ENCODE data around the gene TRMT10C.
A peak's percentile ranks its signal among the peaks of the same experiment; 100 is the strongest.
"Not testable (repeated sequence)": the region's sequence is repeated elsewhere in the genome, so short reads cannot be mapped to it uniquely, and the experiment has no call there.

TRMT10C gene

DNA sequence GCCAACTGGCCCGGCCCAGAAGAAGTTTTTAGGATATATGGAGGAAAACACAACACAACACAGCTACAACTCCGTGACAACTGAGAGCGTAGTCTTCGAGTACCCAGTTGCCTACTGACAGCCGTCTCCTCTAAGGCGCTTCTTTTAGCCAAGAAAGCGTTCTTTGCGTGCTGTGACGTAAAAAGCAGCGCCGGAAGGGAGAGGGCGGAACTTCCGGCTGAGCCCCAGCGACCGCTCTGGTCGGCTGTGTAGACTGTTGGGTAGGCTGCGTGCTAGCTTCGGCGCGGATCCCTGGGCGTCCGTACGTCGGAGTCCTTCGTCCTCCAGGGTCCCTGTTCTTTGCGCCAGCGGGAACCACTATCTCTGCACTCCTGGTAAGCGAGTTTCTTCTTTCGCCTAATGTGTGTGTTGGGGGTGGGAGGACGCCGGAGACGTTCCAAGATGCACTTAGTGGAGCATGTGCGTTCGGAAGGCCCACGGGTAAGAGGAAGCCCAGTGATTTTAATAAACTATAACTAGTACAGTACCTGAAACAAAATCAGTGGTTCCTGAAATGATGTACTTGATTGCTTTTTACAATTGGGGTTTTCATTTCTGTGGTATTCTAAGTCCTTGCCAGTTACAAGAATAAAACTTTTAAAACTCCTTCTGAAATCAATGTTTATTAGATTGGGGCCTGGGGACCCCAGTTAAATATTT, at the start of gene TRMT10C:
Gene TRMT10C, plus strand, starts transcription at position 239 of the 699 bp plus-strand sequence. CDS start 2,914 bp downstream, outside the sequence.
- DNase-seq (ENCODE audit: low read depth in 4 of 4, low spot score in 1 of 4) = peak; percentile 75 to 88 (median 80)

DNA sequence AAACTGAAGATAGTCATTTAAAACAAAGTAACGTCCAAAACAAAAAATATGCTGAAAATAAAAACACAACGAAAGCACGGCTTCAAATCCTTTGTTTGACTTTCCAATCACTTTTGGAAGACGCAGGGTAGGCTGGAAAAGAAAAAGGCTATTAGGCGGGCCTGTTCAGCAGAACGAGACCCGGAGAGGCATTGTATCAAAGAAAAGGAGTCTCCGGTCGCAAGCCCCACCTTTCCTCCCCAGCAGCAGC, 49.3 kb upstream of the TRMT10C start:
- no peak for DNase-seq (ENCODE audit: low read depth in 4 of 4, low spot score in 1 of 4)

DNA sequence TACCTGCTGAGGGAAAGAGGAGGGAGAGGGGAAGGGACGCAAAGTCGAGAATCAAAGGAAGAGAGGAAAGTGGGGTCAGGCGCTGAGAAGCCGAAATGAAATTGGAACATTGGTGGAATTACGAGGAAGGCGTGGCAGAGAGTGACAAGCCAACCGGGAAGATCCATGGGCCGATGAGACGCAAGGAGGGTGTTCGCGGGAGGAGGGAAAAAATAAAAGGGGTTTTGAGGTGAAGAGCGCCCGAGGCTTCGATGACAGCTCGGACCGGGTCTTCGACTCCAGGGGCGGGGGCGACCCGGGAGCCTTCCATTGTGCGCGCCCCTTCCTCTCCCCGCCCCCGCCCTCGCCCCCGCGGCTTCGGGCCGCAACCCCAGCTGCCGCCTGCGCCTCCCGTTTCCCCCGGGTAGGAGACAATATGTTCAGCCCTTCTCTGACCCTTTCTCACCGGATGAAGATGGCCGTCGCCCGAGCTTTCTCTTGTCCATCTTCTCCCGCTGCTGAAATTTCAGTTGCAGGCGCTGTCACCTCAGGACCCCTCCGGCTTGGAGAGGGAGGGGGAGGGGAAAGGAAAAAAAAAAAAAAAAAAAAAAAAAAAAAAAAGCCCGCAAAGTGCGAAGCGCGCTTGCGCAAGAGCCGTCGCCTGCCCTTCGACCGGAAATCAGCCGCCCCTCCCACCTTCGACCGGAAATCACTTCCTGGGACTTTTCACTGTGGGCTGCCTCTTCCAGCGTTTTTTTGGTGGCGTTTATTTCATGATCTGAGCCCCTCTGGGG, 48.8 kb upstream of the TRMT10C start, which contains the start of gene SENP7:
Gene SENP7, minus strand, starts transcription at position 567 of the 773 bp plus-strand sequence. Its CDS starts 82 bp downstream, at position 485.
- DNase-seq (ENCODE audit: low read depth in 4 of 4, low spot score in 1 of 4) = peak; percentile 49 to 68 (median 56)

DNA sequence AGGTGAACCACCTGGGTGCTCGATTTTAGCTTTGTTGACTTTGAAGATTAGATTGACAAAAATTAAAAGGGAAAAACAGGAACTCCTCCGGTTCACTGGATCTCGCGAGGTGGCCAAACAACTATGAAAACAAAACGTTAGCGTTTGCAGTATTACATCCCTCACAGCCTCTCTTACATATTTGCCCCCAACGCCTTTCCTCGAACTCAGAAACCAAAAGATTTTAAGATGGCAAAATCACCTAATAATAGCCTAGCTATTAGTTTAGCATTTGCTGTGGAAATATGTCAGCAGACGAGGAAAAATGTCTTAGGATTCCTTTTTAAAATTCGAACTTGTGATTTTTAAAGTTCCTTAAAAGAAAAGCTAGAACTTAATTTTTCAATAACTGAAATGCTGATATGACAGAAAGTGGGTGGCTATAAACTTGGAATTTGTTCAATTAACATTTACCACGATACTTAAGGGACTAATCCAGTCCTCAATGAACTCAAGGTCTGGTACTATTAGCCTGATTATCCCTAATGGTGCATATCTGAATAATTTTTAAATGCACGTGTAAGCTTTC, 48.2 kb upstream of the TRMT10C start:
- no peak for DNase-seq (ENCODE audit: low read depth in 4 of 4, low spot score in 1 of 4)

DNA sequence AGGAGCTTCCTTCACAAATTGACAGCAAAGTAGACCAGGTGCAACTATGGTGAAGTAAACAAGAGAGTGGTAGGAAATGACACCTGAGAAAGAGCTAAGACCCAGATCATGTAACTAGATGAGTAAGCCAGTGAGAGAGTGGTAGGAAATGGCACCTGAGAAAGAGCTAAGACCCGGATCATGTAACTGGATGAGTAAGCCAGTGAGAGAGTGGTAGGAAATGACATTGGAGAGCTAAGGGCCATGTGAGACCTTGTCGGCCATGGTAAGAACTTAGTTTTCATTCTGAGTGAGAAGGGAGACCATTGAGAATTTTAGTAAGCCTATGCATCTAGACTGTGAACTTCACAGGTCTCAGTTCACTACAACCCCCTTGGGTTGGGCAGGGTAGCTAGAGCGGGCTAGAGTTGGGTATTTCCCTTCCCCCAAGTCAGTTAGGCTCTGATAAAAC, 43.2 kb upstream of the TRMT10C start:
- peak in 2 of 4 experiments; percentile 7 to 26 for DNase-seq (ENCODE audit: low read depth in 4 of 4, low spot score in 1 of 4)

DNA sequence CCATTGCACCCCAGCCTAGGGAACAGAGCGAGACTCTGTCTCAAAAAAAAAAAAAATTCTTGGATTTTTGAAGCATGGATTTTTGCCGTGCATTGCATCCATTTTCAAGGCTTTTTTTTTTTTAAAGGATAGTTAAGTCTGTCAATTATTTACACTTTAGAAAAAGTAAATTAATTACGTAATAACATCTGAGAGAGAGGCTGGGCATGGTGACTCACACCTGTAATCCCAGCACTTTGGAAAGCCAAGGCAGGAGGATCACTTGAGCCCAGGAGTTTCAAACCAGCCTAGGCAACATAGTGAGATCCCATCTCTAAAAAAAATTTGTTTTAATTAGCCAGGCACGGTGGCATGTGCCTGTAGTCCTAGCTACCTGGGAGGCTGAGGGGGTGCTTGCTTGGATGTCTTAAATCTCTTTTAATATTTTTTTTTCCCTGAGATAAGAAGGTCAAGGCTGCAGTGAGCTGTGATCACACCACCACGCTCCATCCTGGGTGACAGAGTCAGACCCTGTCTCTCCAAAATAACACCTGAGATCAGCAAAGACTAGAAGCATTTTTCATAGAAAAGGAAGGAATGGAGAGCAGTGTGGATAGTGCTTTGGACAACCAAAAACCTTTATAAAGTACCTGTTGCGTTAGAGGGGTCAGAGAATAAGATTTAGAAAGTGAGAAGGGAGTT, 41.8 kb upstream of the TRMT10C start:
- DNase-seq (ENCODE audit: low read depth in 4 of 4, low spot score in 1 of 4) = no peak

DNA sequence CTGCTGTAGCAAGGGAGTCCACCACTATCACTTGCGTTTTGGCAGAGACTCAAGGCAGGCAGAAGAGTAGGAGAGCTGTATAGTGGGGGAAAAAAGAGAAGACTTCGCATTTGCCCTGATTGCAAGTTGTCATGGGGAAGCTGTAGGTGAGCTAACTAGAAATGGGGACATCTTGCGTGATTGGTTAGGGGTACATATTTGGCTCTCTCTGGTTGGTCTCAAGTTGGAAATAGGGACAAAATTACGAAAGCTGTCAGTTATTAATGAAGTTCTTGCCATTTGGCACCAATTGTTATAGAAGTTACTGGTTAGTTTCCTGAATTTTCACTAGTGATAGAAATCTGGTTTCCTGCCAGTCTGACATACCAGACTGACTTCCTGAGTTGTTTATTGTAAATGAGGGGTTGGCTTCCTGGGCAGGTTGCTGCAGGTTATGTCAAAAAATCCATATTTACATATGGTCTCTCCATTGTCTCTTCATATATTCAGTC, 40.4 kb upstream of the TRMT10C start:
- DNase-seq (ENCODE audit: low read depth in 4 of 4, low spot score in 1 of 4) = no peak

DNA sequence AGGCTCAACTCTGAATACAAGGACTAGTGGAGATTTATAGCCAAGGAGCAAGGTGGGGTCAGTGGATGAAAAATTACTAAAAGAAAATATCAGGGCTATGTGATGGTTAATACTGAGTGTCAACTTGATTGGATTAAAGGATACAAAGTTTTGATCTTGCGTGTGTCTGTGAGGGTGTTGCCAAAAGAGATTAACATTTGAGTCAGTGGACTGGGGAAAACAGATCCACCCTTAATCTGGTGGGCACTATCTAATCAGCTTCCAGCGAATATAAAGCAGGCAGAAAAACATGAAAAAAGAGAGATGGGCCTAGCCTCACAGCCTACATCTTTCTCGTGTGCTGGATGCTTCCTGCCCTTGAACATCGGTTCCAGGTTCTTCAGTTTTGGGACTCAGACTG, 34.2 kb upstream of the TRMT10C start:
- no peak for DNase-seq (ENCODE audit: low read depth in 4 of 4, low spot score in 1 of 4)

DNA sequence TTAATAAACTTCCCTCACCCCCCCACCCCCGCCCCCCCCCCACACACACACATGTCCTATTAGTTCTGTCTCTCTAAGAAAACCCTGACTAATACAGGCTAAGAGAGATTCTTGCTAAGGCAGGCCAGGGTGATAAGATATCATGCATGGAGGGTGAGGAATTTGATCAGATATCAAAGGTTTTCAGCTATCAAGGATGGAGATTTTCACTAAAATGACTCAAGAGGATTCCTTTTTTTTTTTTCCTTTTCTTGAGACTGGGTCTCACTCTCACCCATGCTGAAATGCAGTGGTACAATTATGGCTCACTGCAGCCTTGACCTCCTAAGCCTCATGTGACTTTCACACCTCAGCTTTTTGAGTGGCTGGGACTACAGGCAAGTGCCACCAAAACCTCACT, 33.8 kb upstream of the TRMT10C start:
- DNase-seq (ENCODE audit: low read depth in 4 of 4, low spot score in 1 of 4) = no peak

DNA sequence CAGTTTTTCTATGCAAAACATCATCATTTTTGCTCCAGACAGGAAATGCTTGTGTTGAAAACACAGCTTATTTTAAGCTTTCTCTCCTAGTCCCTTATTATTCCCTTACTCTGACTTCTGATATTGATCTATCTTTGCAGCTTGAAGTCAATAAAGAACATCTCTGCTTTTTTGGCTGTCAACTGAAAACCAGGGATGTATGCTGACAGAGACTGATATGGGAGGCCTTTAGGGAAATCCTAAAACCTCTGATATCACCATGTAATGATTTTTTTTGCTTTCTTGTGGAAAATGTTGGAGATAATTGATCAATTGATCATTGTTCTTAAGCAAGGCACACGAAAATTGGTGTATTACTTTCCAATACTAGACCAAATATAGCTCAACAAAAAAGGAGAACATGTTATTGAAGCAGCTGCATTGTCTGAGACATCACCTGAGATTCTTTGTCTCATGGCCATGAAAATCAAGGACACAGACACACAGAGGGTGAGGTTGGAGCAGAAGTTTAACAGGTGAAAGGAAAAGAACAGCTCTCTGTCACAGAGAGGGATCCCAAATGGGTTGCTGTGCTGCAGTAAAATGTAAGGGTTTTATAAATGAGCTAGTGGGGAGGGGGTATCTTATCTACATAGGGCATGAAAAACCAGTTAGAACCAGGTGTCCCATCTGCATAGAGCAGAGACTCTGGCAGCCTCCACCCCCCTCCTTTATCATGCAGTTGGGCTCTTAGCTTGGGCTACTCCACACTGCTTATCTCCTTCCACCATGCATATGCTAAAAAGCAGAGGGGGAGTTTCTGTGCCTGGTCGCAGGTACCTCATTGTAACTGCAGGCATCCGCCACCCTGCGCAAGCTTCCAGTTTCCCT, 31.6 kb upstream of the TRMT10C start:
- no peak for DNase-seq (ENCODE audit: low read depth in 4 of 4, low spot score in 1 of 4)

DNA sequence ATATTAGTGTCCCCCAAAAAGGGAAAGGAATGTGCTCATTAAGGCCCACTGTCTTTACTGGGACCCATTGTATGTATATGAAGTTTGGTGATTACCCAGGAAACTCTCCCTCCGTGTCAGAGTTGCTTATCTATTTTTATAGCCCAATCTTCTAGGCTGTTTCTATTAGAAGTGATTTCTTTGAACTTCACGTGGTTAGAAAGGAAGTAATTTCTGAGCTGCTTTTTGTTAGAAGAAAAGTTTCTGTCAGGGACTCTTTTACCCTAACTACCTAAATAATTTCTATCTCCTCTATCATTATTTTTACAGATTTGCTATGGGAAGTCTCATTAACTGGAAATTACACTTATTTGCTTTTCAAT, 31.0 kb upstream of the TRMT10C start:
- DNase-seq (ENCODE audit: low read depth in 4 of 4, low spot score in 1 of 4) = no peak

DNA sequence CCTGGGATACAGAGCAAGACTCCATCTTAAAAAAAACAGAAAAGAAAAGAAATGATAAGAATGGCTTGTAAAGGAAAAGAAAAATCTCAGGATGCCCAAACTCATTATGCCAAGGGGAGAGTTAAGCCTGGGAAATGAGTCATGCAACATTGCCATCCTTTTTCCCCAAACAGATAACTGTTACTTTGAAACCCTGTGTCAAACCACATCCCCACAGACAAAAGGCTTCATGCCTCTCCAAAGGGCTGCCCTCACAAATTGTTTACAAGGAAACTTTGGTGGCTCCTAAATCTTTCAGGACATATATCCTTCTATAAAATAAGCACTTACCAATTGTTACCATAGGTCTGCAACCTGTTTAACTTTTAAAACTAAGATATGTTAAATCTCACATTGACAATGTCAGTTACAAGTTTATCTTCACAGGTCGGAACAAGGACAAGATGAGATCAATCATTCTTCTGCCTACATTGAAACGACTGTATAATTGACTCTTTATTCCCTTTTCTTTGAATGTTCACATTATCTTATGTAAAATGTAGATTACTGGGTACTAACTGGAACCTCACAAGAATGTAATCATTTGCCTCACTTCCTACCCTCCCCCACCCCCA, 30.1 kb upstream of the TRMT10C start:
- DNase-seq (ENCODE audit: low read depth in 4 of 4, low spot score in 1 of 4) = no peak

DNA sequence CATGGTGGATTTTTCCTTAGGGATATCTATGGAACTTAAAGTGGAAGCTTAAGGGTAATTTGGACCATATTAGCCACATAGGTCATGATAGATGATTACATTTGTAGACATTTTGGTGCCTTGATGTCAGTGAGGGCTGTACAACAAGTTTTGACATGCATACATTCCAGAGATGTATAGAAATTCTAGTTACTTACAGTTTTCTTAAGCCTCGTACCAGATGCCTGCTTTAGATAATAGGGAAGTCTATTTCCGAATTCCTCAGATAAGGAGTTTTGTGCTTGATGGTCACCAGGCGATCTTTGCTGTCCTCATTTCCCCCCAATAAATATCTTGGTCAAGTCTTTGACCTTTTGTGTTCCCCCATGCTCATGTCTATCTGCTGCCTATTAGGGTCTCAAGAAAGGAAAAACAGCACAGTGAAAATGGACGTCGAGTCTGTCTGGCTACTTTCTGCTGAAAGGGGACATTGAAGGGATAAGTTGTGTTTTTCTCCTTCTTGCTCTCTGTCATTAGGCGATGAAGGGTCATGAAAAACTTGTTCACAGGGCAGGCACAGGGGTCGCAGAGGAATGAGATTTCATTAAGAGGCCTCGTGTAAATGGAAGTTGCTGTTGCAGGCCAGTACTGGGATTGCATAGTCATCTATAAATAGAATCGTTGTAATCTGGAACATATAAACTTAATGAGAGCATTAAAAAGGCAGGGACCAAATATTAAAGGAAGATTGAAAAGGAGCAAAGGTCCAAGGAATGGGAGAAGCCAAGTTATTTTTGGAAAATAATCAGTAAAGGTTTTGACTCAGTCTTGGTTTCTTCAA, 28.7 kb upstream of the TRMT10C start:
- no peak for DNase-seq (ENCODE audit: low read depth in 4 of 4, low spot score in 1 of 4)

DNA sequence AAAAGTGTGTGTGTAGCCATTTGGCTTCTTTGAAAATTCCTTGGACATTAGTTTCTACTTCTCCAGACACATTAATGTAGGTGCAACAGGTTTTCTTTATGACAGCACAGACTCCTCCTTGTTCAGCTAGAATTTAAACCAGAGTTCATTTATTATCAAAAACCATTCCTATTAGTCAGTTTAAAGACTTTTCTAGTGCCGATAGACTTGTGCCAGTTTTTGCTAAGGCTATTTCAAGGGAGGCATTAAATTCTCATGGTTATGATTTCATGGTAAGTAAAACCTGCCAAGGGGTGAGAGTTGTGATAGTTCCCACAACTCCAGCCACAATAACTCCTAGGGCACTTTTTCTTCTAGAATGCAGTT, 28.1 kb upstream of the TRMT10C start:
- no peak for DNase-seq (ENCODE audit: low read depth in 4 of 4, low spot score in 1 of 4)

DNA sequence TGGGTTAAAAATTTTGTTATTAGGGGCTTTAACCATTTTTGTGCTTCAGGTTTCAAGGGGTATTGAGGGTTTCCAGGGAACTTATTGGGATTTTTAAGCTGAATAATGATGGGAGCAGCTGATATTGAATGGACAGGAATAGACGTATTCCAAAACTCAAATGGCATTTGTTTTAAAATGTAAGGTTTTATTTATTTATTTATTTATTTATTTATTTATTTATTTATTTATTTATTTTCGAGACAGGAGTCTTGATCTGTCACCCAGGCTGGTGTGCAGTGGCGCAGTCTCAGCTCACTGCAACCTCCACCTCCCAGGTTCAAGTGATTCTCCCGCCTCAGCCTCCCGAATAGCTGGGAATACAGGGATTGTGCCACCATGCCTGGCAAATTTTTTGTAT, 26.4 kb upstream of the TRMT10C start:
- no peak for DNase-seq (ENCODE audit: low read depth in 4 of 4, low spot score in 1 of 4)

DNA sequence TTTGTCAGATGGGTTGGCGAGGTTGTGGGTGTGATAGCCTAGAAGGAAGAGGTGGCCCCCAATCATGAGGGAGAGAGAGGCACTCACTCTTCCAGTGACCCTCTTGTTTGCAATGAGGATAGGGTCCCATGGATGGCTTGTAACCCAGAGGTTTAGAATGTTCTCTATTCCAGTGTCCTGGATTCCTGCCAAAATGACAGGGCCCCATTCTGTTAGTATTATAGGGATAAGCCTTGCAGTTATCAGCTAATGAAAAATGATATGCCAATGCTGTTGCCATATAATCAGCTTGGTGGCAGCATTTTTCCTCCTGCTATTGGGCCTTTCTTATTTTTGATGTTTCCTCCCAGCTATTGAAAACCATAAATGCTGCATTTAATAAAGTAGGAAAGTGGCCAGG, 25.4 kb upstream of the TRMT10C start:
- no peak for DNase-seq (ENCODE audit: low read depth in 4 of 4, low spot score in 1 of 4)

DNA sequence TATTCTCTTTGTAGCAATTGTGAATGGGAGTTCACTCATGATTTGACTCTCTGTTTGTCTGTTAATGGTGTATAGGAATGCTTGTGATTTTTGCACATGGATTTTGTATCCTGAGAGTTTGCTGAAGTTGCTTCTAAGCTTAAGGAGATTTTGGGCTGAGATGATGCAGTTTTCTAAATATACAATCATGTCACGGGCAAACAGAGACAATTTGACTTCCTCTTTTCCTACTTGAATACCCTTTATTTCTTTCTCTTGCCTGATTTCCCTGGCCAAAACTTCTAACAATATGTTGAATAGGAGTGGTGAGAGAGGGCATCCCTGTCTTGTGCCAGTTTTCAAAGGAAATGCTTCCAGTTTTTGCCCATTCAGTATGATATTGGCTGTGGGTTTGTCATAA, 24.7 kb upstream of the TRMT10C start:
- not testable (repeated sequence) for DNase-seq (ENCODE audit: low read depth in 4 of 4, low spot score in 1 of 4)

DNA sequence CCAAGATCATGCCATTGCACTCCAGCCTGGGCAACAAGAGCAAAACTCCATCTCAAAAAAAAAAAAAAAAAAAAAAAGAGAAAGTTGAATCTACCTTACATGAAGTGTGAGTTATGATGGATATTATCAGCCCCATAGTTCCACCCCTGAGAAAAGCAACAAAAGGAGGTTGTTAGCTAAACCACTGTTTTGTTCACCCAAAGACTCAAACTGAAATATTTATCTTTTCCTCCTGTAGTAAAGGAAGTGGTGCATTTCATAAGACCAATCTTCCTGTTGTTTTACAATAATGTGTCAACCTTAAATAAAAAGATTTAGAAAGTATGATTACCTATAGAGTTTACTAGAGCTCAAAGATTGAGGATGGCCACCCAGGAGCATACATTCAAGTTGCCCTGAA, 18.7 kb upstream of the TRMT10C start:
- DNase-seq (ENCODE audit: low read depth in 4 of 4, low spot score in 1 of 4) = no peak

DNA sequence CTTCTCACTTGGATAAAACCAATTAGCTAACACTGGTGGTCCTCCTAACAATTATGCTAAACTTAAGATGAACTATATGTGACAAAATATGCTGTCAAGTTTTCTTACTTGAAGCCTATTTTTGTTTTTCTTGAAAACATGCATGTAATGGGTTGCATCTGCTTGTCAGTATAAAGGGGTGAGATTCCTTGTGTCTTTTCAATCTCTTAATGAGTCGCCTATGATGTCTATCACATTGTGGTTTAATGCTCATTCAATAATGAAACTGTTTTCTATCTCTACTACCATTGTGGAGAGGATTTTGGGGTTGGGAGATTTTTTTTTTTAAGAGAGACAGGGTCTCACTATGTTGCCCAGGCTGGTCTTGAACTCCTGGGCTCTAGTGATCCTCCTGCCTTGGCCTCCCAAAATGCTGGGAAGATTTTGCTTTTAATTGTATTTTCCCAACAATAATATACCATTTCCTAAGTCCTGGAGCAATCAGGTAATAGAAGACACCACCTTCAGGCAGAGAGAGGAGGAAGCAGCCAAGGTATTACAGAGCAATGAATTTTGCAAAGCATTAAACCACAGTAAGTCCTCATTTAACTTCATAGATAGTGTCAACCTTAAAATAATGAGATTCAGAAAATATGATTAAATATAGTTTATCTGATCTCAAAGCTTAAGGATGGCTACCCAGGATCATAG, 17.4 kb upstream of the TRMT10C start:
- no peak for DNase-seq (ENCODE audit: low read depth in 4 of 4, low spot score in 1 of 4)
